Fibroblast of the aortic adventitia (primary cell): Measurements from ENCODE around the gene CDC20B. TPM values are rescaled to one million over a fixed set of nuclear protein-coding genes. Genes with fewer than 3 reads are reported as not detected.
"Not testable (repeated sequence)": the region's sequence is repeated elsewhere in the genome, so short reads cannot be mapped to it uniquely, and the experiment has no call there.

Experiments used
- DNase-seq: peaks from one replicate; pipeline ENCODE4 v3.0.0-alpha.2; 2010; ENCODE audit warnings: low read depth
- H3K4me3 ChIP-seq: 2 replicates; pipeline ENCODE4 v1.5.1; 2011; ENCODE audit warnings: low read depth, mild to moderate bottlenecking, control low read depth, low read length, moderate library complexity
- CTCF ChIP-seq: IDR thresholded peaks from 2 replicates; pipeline ENCODE4 v1.5.1; 2011; ENCODE audit warnings: mild to moderate bottlenecking, low read length, control low read depth, inconsistent platforms; ENCODE audit not compliant: insufficient read depth
- total RNA-seq: library from RNA; depleted of rRNA; stranded (reverse); fragments of >200 nt; gene quantifications from 2 replicates; pipeline ENCODE4 v1.2.3, GENCODE V29; 2012; ENCODE audit warnings: low replicate concordance

CDC20B gene
- total RNA-seq, 1 donor = not detected

GRCh38 chr5:55104036-55104772 lies 68.8 kb downstream of the CDC20B start:
- no peak overlapping the region for H3K4me3 ChIP-seq
- TF ChIP-seq CTCF = no peak
- DNase-seq = peak; percentile 10

- no peak for TF ChIP-seq CTCF
- no peak within 1 kb of the TSS for H3K4me3 ChIP-seq
- no peak for DNase-seq
These were observed 70.6 kb downstream of the CDC20B start, which contains the start of gene GZMA for GRCh38 chr5:55102348-55102747. TSS of gene GZMA (plus strand) at chr5:55102646. CDS start at chr5:55102683, 37 bp downstream.

- no peak for TF ChIP-seq CTCF
- DNase-seq = no peak
These were observed 71.3 kb downstream of the CDC20B start for GRCh38 chr5:55101556-55102276.

GRCh38 chr5:55101148-55101547 lies 71.8 kb downstream of the CDC20B start:
- not testable (repeated sequence) for H3K4me3 ChIP-seq, DNase-seq

More at GRCh38 chr5:55101556-55102276, 71.3 kb downstream of the CDC20B start:
- no peak overlapping the region for H3K4me3 ChIP-seq

- no peak for TF ChIP-seq CTCF
- no peak for DNase-seq
- H3K4me3 ChIP-seq = no peak overlapping the region
These were observed 76.1 kb downstream of the CDC20B start for GRCh38 chr5:55096861-55097260.

- no peak for TF ChIP-seq CTCF
- H3K4me3 ChIP-seq = no peak overlapping the region
These were observed 76.8 kb downstream of the CDC20B start for GRCh38 chr5:55096182-55096581.

GRCh38 chr5:55091011-55091410 lies 82.0 kb downstream of the CDC20B start:
- not testable (repeated sequence) for DNase-seq, H3K4me3 ChIP-seq

More at GRCh38 chr5:55096182-55096581, 76.8 kb downstream of the CDC20B start:
- DNase-seq = no peak

GRCh38 chr5:55089301-55089700 lies 83.7 kb downstream of the CDC20B start:
- not testable (repeated sequence) for DNase-seq, H3K4me3 ChIP-seq
